T-helper 1 cell treated with Interleukin-12 subunit alpha and Interleukin-12 subunit beta and Interleukin-4 antibody, amounts not matched to agents 30 ng/mL and 1 ng/mL, for 36 hours (primary cell): ENCODE data around the gene MSH5. TPM values are rescaled to one million over a fixed set of nuclear protein-coding genes. Genes with fewer than 3 reads are reported as not detected.

Source experiments
- intact Hi-C: fragments of 100-400 bp; cut with micrococcal nuclease; formaldehyde crosslinking; loops from one replicate; pipeline ENCODE4 v1.15.1; 2024
- total RNA-seq: library from RNA; stranded (reverse); gene quantifications from 2 replicates; pipeline ENCODE4 v1.2.3, GENCODE V29; 2022

Gene MSH5
- total RNA-seq, 1 donor from 2014 or later = 47.8 TPM

- intact Hi-C loops = loop anchor here (1.0 kb wide), 5 partner anchors 9 to 98 kb away; partner anchors contain the start of genes ABHD16A and HSPA1B
These were observed 10.3 kb upstream of the MSH5 start for GRCh38 chr6:31729515-31729978.

- intact Hi-C loops = loop anchor here (1.0 kb wide), 5 partner anchors 8 to 97 kb away; partner anchors contain the start of genes ABHD16A and HSPA1B
These were observed 9.7 kb upstream of the MSH5 start for GRCh38 chr6:31729979-31730630.

GRCh38 chr6:31730631-31731086 is 9.1 kb upstream of the MSH5 start:
- intact Hi-C loops = no loop called here

- intact Hi-C loops = no loop called here
These were observed 7.8 kb upstream of the MSH5 start for GRCh38 chr6:31732029-31732428.

GRCh38 chr6:31733734-31734133 is 6.1 kb upstream of the MSH5 start:
- intact Hi-C loops = no loop called here

- intact Hi-C loops = no loop called here
These were observed 5.5 kb upstream of the MSH5 start for GRCh38 chr6:31734247-31734820.

GRCh38 chr6:31734821-31735406 is 4.9 kb upstream of the MSH5 start:
- intact Hi-C loops = loop anchor here (5.0 kb wide), 3 partner anchors 158 to 457 kb away; partner anchors contain the start of genes GPSM3, MICB, PBX2 and TNF

- intact Hi-C loops = loop anchor here (1.0 to 5.0 kb wide), 5 partner anchors 71 to 456 kb away; partner anchors contain the start of genes ATP6V1G2, GPSM3, MICB and NFKBIL1
These were observed 3.6 kb upstream of the MSH5 start, which contains the start of gene CLIC1 for GRCh38 chr6:31736021-31736767. Gene CLIC1 (minus strand): TSS chr6:31736530. CDS start chr6:31736300, 230 bp downstream.

GRCh38 chr6:31736768-31737314 is 3.0 kb upstream of the MSH5 start:
- intact Hi-C loops = loop anchor here (1.0 to 5.0 kb wide), 6 partner anchors 35 to 455 kb away; partner anchors contain the start of genes ATP6V1G2, GPSM3, MICB and NFKBIL1

- intact Hi-C loops = loop anchor here (1.0 to 5.0 kb wide), 5 partner anchors 35 to 455 kb away; partner anchors contain the start of genes ATP6V1G2, GPSM3, MICB and NFKBIL1
These were observed 2.4 kb upstream of the MSH5 start for GRCh38 chr6:31737315-31737990.

GRCh38 chr6:31737991-31738979 is 1.5 kb upstream of the MSH5 start:
- intact Hi-C loops = loop anchor here (1.0 to 5.0 kb wide), 14 partner anchors 9 to 1107 kb away; partner anchors contain the start of genes ABHD16A, ATP6V1G2, DDAH2 and GPSM3

- intact Hi-C loops = no loop called here
These were observed 805 bp downstream of the MSH5 start for GRCh38 chr6:31740397-31741223.

- intact Hi-C loops = no loop called here
These were observed 2.0 kb downstream of the MSH5 start for GRCh38 chr6:31741815-31742214.

- intact Hi-C loops = no loop called here
These were observed 3.1 kb downstream of the MSH5 start for GRCh38 chr6:31742894-31743293.

GRCh38 chr6:31744422-31744821 is 4.6 kb downstream of the MSH5 start:
- intact Hi-C loops = no loop called here

- intact Hi-C loops = no loop called here
These were observed 9.7 kb downstream of the MSH5 start for GRCh38 chr6:31749301-31750036.

GRCh38 chr6:31750411-31751022 is 10.7 kb downstream of the MSH5 start:
- intact Hi-C loops = no loop called here
